ENCODE measurements around the gene SKI.

SKI gene

GRCh38 chr1:2355373-2356261 is 127.5 kb downstream of the SKI start:
- in situ Hi-C loops (cut with HindIII; ENCODE audit: low pct_ligation_motif_present, low sequenced_read_pairs) = loop anchor here (10.0 kb wide), 1 partner anchor 161 kb away; the partner anchor contains the start of gene FAAP20
- H3K4me3 ChIP-seq (ENCODE audit: low read depth, low read length) = no peak overlapping the region
- DNase-seq = no peak
- no peak overlapping the region for H3K27ac ChIP-seq
- no peak for TF ChIP-seq CTCF (IDR thresholded peaks at IDR 0.05; ENCODE audit: low read depth, low read length, missing control alignments)
- no peaks in the 10 kb centered on the region for H3K27me3 ChIP-seq (replicated peaks)
- H3K36me3 ChIP-seq (replicated peaks) = no peaks in the 10 kb centered on the region

DNA sequence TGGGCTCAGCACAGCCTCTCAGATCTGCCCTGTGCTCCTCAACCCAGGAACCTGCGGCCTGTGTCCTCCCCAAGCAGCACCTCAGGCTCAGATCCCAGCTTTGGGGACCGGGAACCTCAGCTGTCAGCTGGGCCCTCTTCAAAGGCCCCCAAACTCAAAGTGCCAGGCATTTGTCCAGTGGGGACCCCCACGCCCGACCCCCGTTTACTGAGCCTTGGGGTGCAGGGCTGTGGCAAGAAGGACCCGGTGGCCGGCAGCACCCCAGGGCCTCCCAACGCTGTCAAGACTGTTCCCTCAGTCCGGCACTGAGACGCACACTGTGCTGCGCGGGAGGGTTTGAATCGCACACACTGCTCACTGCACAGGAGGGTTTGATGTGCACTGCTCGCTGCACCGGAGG is 128.3 kb downstream of the SKI start:
- H3K4me3 ChIP-seq (ENCODE audit: low read depth, low read length) = no peak overlapping the region
- no peak for DNase-seq
- no peaks in the 10 kb centered on the region for H3K36me3 ChIP-seq (replicated peaks)
- H3K27me3 ChIP-seq (replicated peaks) = no peaks in the 10 kb centered on the region
- no peak for TF ChIP-seq CTCF (IDR thresholded peaks at IDR 0.05; ENCODE audit: low read depth, low read length, missing control alignments)
- in situ Hi-C loops (cut with HindIII; ENCODE audit: low pct_ligation_motif_present, low sequenced_read_pairs) = loop anchor here (10.0 kb wide), 1 partner anchor 162 kb away; the partner anchor contains the start of gene FAAP20
- no peak overlapping the region for H3K27ac ChIP-seq

DNA sequence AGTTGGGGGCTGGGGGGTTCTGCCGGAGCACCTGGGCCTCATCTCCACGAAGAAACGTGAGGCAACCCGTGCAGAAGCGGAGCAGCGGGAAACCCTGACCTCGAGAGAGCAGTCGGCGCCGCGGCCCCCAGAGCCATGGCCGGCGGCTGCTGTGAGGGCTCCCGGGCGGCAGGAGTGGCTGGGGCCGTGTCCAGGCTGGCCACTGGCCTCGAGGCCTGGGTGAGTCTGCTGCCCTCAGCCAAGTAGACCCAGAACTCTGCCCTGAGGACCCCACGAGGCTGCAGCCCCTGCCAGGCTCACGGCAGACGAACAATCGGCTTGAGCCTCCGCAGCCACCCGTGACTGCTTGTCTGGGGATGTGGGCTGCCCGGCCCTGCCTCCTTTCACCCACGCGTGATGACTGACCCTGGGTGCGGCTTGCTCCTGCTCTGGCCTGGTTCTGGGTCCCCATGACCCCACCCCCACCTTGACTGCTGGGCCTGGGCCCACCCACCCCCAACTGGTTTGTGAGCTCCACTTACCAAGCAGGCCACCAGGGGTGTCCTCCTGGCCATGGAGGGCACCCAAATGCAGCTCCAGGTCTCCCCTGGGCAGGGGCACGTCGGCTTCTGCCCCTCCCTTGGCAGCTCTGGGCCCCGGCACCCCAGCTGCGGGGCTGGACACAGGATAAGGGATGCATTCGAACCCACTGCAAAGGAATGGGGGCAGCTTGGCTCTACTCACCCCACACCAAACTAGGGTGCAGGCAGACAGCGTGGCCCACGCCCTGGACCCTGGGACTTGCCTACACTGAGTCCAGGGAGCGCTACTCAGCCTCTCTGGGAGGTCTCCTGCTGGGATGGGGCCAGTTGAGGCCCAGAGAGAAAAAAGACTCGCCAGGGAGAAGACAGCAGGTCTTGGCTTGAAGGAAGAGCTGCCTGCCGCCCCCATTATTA is 129.1 kb downstream of the SKI start:
- Histone ChIP-seq H3K36me3 (replicated peaks) (no peaks in the 10 kb centered on the region), H3K27ac (no peak overlapping the region), H3K27me3 (replicated peaks) (no peaks in the 10 kb centered on the region), H3K4me3 (ENCODE audit: low read depth, low read length) (no peak overlapping the region)
- DNase-seq = no peak
- TF ChIP-seq CTCF (IDR thresholded peaks at IDR 0.05; ENCODE audit: low read depth, low read length, missing control alignments) = no peak
- in situ Hi-C loops (cut with HindIII; ENCODE audit: low pct_ligation_motif_present, low sequenced_read_pairs) = loop anchor here (10.0 kb wide), 1 partner anchor 162 kb away; the partner anchor contains the start of gene FAAP20

DNA sequence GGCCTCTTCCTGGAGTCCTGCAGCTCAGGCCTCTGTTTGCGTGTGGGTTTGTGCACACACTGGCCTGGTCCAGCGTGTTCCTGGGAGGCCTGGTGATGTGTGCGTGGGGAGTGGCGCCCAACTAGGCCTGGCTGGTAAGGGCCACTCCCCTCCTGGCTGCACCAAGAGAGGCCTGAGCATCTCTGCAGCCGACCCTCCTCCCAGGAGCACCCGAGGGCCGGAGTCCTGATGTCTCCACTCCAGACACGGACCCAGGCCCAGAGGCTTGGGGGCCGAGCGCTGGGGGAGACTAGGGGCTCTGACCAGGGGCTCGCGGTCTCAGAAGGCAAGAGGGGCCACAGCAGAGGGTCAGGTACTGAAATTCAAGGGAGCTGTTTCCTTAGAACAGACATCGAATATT is 130.0 kb downstream of the SKI start:
- in situ Hi-C loops (cut with HindIII; ENCODE audit: low pct_ligation_motif_present, low sequenced_read_pairs) = loop anchor here (10.0 kb wide), 1 partner anchor 163 kb away; the partner anchor contains the start of gene FAAP20
- no peak for DNase-seq
- H3K36me3 ChIP-seq (replicated peaks) = no peaks in the 10 kb centered on the region
- TF ChIP-seq CTCF (IDR thresholded peaks at IDR 0.05; ENCODE audit: low read depth, low read length, missing control alignments) = no peak
- H3K4me3 ChIP-seq (ENCODE audit: low read depth, low read length) = no peak overlapping the region
- H3K27ac ChIP-seq = no peak overlapping the region
- H3K27me3 ChIP-seq (replicated peaks) = no peaks in the 10 kb centered on the region

GRCh38 chr1:2358651-2359640 is 130.8 kb downstream of the SKI start:
- Histone ChIP-seq H3K36me3 (replicated peaks) (no peaks in the 10 kb centered on the region), H3K27me3 (replicated peaks) (no peaks in the 10 kb centered on the region), H3K27ac (no peak overlapping the region), H3K4me3 (ENCODE audit: low read depth, low read length) (no peak overlapping the region)
- in situ Hi-C loops (cut with HindIII; ENCODE audit: low pct_ligation_motif_present, low sequenced_read_pairs) = loop anchor here (10.0 kb wide), 1 partner anchor 164 kb away; the partner anchor contains the start of gene FAAP20
- DNase-seq = no peak
- TF ChIP-seq CTCF (IDR thresholded peaks at IDR 0.05; ENCODE audit: low read depth, low read length, missing control alignments) = no peak
